Calu3 (cell line): Measurements from ENCODE around the gene TRIM28. TPM values are rescaled to one million over a fixed set of nuclear protein-coding genes. Genes with fewer than 3 reads are reported as not detected.

Source experiments
- BruUV-seq: library from RNA; stranded (reverse); fragments of 400-500 nt; replicated peaks from 2 replicates; lab custom pipeline; 2021; lab: Mats Ljungman, UMichigan
- CTCF ChIA-PET: fragments of 300-600 bp; sonication (Branson Sonifier 250); formaldehyde crosslinking; loops from one replicate; lab custom pipeline; 2022; ENCODE audit warnings: antibody characterized with exemption; lab: Charles Lee
- DNase-seq: peaks from one replicate; pipeline ENCODE4 v3.0.0; 2022
- H3K27ac Mint-ChIP-seq: one replicate; pipeline ENCODE4 v1.8.0; 2022; ENCODE audit warnings: mixed read lengths; ENCODE audit not compliant: unreplicated experiment
- H3K27me3 Mint-ChIP-seq: one replicate; pipeline ENCODE4 v1.8.0; 2022; ENCODE audit warnings: mixed read lengths; ENCODE audit not compliant: unreplicated experiment
- H3K36me3 Mint-ChIP-seq: one replicate; pipeline ENCODE4 v1.8.0; 2022; ENCODE audit warnings: mild to moderate bottlenecking, moderate library complexity, mixed read lengths; ENCODE audit not compliant: insufficient read depth, unreplicated experiment
- H3K4me1 Mint-ChIP-seq: one replicate; pipeline ENCODE4 v1.8.0; 2022; ENCODE audit warnings: mild to moderate bottlenecking, low read depth, mixed read lengths; ENCODE audit not compliant: unreplicated experiment
- H3K4me3 Mint-ChIP-seq: one replicate; pipeline ENCODE4 v1.8.0; 2022; ENCODE audit warnings: mild to moderate bottlenecking, low read depth, moderate library complexity, mixed read lengths; ENCODE audit not compliant: unreplicated experiment
- H3K9me3 Mint-ChIP-seq: one replicate; pipeline ENCODE4 v1.8.0; 2022; ENCODE audit warnings: low read depth, mixed read lengths; ENCODE audit not compliant: unreplicated experiment
- CTCF ChIP-seq: fragments of 200-600 bp; IDR thresholded peaks from one replicate; pipeline ENCODE4 v1.8.0; 2022; ENCODE audit warnings: antibody characterized with exemption; ENCODE audit not compliant: unreplicated experiment
- intact Hi-C: fragments of 100-400 bp; cut with micrococcal nuclease; formaldehyde crosslinking; loops from one replicate; pipeline ENCODE4 v1.10.0; 2022; ENCODE audit not compliant: unreplicated experiment
- total RNA-seq: library from RNA; stranded (reverse); gene quantifications from 2 replicates; pipeline ENCODE4 v1.2.3, GENCODE V29; 2022

TRIM28 gene
- total RNA-seq, 1 experiment from 2014 or later: 582 TPM

- BruUV-seq: no TSS peak
- CTCF ChIA-PET: interaction anchor here (0.6 to 1.3 kb wide), 6 partner anchors 9 to 169 kb away, joined by 3 to 7 read pairs (median 4); partner anchors contain the start of genes CHMP2A, ZNF446 and ZNF584
- peaks cover 33% of the 10 kb centered on the region for H3K4me1 Mint-ChIP-seq
- peak; percentile 96 for TF ChIP-seq CTCF
- peaks cover 71% of the 10 kb centered on the region for H3K36me3 Mint-ChIP-seq
- DNase-seq: peak; percentile 93
- no peaks in the 10 kb centered on the region for H3K27me3 Mint-ChIP-seq
- peak overlapping the region; percentile 69 for H3K4me3 Mint-ChIP-seq
- H3K9me3 Mint-ChIP-seq: no peaks in the 10 kb centered on the region
- H3K27ac Mint-ChIP-seq: peak overlapping the region; percentile 73
- intact Hi-C loops: no loop called here
These were observed 29.9 kb upstream of the TRIM28 start for GRCh38 chr19:58513694-58514563.

GRCh38 chr19:58514564-58515022 lies 29.3 kb upstream of the TRIM28 start:
- intact Hi-C loops: no loop called here
- Mint-ChIP-seq H3K4me1 (peaks cover 36% of the 10 kb centered on the region), H3K9me3 (no peaks in the 10 kb centered on the region), H3K4me3 (peak overlapping the region; percentile 69), H3K27ac (peak overlapping the region; percentile 73), H3K36me3 (peaks cover 78% of the 10 kb centered on the region), H3K27me3 (no peaks in the 10 kb centered on the region)
- DNase-seq: no peak
- no peak for TF ChIP-seq CTCF
- CTCF ChIA-PET: interaction anchor here (0.8 to 1.3 kb wide), 4 partner anchors 39 to 169 kb away, joined by 3 to 7 read pairs (median 4); partner anchors contain the start of genes CHMP2A, ZNF446 and ZNF584
- BruUV-seq: no TSS peak

- no peak overlapping the region for H3K27ac Mint-ChIP-seq
- intact Hi-C loops: no loop called here
- CTCF ChIA-PET: no interaction called here
These were observed 28.6 kb upstream of the TRIM28 start for GRCh38 chr19:58515259-58515658.

More at GRCh38 chr19:58515259-58515658, 28.6 kb upstream of the TRIM28 start:
- BruUV-seq: no TSS peak
- peak overlapping the region; percentile 16 for H3K4me3 Mint-ChIP-seq
- peaks cover 84% of the 10 kb centered on the region for H3K36me3 Mint-ChIP-seq
- no peak for TF ChIP-seq CTCF
- no peak for DNase-seq
- peaks cover 39% of the 10 kb centered on the region for H3K4me1 Mint-ChIP-seq
- no peaks in the 10 kb centered on the region for H3K9me3 Mint-ChIP-seq
- no peaks in the 10 kb centered on the region for H3K27me3 Mint-ChIP-seq
